GM12872 (cell line): ENCODE data around the gene TAS2R9.

Experiments
- TF ChIP-seq, protein P1 (sequence below): IDR thresholded peaks from 3 replicates; pipeline ENCODE4 v1.5.1; 2011; ENCODE audit warnings: low read depth, mild to moderate bottlenecking, low read length, moderate library complexity; ENCODE audit not compliant: insufficient read depth

TAS2R9 gene

GRCh38 chr12:10810068-10810467 lies at the start of gene TAS2R9:
Gene TAS2R9 (minus strand): TSS chr12:10810168. CDS start chr12:10810075, 93 bp downstream.
- TF ChIP-seq, protein P1, sequence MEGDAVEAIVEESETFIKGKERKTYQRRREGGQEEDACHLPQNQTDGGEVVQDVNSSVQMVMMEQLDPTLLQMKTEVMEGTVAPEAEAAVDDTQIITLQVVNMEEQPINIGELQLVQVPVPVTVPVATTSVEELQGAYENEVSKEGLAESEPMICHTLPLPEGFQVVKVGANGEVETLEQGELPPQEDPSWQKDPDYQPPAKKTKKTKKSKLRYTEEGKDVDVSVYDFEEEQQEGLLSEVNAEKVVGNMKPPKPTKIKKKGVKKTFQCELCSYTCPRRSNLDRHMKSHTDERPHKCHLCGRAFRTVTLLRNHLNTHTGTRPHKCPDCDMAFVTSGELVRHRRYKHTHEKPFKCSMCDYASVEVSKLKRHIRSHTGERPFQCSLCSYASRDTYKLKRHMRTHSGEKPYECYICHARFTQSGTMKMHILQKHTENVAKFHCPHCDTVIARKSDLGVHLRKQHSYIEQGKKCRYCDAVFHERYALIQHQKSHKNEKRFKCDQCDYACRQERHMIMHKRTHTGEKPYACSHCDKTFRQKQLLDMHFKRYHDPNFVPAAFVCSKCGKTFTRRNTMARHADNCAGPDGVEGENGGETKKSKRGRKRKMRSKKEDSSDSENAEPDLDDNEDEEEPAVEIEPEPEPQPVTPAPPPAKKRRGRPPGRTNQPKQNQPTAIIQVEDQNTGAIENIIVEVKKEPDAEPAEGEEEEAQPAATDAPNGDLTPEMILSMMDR: no peak

- TF ChIP-seq, protein P1: no peak
Measured at GRCh38 chr12:10855807-10856206, 45.8 kb upstream of the TAS2R9 start.

- TF ChIP-seq, protein P1: no peak
Measured at GRCh38 chr12:10853776-10854175, 43.8 kb upstream of the TAS2R9 start.

DNA sequence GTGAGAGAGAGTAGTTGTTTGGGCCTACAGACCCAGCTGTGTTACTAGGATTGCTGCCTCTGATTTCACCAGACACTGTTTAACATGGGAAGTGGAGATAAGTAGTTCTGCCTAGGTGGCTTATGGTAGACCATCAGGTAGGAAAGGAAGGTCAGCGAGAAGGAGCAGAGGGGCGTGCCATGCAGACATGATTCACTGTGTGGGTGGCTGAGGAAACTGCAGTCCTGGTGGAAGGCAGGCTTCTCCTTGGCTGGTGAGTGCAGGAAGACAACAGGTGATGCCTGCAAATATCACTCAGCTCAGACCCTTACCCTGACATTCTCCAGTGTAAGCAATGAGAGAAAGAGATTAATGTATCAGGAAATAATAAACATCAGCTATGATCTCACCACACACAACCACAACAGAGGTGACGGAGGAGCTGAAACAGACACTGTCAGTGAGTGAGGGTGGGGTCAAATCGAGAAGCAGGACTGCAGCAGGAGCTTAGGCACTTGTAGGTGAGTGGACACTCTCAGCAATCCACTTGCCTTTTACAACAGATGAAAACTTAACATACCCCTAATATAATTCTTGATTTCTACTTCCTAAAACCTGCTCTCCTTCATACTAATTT lies 41.4 kb upstream of the TAS2R9 start:
- TF ChIP-seq, protein P1: no peak

GRCh38 chr12:10849425-10849878 lies 39.5 kb upstream of the TAS2R9 start, which contains the start of gene PRR4:
Gene PRR4 (minus strand): TSS chr12:10849475. CDS start chr12:10849437, 38 bp downstream.
- TF ChIP-seq, protein P1: no peak

GRCh38 chr12:10847744-10848143 lies 37.8 kb upstream of the TAS2R9 start:
- TF ChIP-seq, protein P1: no peak

GRCh38 chr12:10842862-10843261 lies 32.9 kb upstream of the TAS2R9 start:
- TF ChIP-seq, protein P1: no peak
